GM19452 (cell line): ENCODE results near the gene CTNNB1.
"Not testable (repeated sequence)": the region's sequence is repeated elsewhere in the genome, so short reads cannot be mapped to it uniquely, and the experiment has no call there.

Experiments used
- ATAC-seq: cut with Tn5 transposase; IDR thresholded peaks from one replicate; pipeline ENCODE4 v1.9.1; 2021; ENCODE audit not compliant: unreplicated experiment

CTNNB1 gene

DNA sequence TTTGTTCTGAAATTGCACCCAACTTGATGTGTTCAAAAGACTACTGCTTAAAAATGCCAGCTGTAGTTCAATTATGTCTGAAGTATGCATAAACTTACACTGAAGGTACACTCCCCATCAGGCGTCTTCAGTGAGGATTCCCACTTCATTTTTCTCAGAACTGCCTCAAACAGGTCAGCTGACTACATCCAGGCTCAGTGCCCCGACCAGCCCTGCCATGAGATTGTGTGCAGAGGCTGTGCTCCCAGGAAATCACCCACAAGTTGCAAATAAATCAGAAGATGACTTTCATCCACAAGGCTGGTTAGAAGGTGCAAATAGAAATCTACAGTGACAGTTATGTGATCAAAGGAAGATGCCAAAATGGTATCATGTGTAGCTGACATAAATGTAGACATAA, 51.5 kb downstream of the CTNNB1 start:
- no peak for ATAC-seq

DNA sequence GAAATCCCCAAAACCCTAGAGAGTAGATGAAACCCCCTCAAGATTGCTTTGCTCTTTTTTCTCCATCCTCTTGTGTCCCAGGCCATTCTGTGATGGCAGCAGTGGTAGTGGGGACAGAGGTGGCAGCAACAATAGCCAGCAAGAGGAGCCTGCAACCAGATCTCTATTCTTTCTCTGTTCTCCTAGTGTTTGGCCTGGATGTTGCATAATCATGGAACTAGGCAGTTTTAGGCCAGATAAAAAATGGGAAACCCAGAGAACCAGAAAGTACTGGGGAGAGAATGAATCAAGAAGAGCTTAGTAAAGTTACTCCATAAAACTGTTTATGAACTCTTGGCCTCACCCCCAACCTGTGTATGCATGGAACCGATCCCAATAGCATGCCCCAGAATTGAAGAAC, 52.3 kb downstream of the CTNNB1 start:
- ATAC-seq, result no peak

DNA sequence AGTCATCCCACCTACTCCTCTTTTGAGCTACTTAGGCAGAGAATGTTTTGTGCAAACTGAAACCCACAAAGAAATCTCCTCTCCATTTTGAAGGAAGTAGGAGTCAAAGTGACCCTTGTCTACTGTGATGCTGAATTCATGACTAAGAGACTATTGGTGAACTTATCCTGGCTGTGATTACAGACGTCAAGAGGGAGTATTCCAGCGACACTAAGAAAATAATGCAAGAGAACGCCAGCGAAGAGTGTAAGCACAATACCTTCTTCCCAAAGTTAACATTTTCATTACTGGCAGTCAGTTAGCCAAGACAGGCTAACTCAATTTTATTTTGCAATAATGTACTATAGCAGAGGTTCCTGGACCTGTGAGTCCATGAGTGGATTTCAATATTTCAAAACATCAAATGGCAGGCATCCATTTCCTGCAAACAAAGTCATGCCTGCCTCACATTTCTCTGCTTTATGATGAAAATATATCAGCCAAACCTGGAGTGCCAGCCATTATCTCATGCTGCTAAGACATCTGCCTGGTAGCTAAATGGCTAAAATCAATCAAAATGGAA, 59.0 kb downstream of the CTNNB1 start:
- no peak for ATAC-seq

DNA sequence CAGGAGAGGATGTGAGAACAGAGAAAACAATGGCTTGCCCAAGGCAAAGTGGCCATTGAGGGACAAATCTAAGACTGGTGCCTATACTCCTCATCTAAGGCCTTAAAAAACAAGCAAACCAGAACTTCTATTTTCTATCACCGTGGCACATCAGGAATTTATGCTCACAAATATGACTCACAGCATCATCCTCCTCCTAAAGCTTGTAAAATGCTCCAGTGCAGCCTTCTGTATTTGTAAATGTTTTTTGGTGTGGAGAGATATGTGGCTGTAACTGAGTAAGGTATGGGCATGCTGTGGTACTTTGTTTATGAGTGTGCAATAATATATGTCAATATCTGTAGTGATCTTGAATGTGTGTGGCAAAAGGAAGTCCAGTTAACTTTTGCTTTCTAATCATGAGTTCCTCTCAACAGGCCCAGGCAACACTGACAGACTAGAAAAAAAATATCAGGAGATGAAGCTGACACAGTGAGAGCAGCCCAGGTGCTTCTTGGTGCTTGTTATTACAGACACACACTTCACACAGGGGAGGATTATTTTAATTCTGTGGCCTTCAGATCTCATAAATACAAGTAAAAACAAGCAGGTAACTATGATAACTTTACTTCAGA, 60.3 kb downstream of the CTNNB1 start:
- no peak for ATAC-seq

DNA sequence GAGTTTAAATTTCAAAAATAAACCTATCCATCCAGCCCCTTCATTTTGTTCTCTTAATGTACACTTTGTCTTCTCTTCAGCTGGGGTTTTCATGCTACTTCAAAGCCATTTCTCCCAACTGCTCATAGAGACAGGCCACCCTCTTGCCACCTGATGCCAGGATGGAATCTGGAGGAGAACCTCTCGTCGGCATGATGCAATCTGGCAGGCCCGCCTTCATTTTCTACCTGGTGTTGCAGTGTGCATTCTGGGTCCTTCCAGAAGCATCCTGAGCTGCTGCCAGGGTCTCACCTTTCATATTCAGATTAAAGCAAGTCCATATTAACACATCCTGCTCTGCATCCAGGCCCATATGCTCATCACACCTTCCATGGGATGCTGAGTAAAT, 60.8 kb downstream of the CTNNB1 start:
- no peak for ATAC-seq

DNA sequence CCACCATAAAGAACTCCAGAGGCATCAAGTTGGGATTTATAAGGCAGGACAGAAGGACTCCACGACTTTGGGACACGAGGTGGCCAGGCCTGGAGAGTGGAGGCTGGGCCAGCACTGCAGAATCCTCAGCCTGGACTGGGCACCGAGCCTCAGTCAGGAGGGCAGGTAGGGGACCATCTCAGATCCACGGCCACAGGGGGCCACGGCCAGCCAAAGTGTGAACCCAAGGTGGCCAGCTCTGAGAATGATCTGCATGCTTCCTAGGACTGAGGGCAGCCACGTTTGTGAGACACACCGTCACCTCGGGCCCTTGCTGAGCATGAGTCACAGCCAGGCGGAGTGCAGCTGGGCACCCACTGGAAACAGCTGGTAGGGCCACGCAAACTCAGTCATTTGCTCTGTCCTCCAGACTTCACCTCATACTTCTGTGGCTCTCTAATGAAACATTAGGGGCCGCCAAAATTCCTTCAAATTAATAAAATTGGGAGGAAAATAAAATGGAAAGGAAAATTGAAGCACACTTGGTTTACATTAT, 65.8 kb downstream of the CTNNB1 start:
- no peak for ATAC-seq

DNA sequence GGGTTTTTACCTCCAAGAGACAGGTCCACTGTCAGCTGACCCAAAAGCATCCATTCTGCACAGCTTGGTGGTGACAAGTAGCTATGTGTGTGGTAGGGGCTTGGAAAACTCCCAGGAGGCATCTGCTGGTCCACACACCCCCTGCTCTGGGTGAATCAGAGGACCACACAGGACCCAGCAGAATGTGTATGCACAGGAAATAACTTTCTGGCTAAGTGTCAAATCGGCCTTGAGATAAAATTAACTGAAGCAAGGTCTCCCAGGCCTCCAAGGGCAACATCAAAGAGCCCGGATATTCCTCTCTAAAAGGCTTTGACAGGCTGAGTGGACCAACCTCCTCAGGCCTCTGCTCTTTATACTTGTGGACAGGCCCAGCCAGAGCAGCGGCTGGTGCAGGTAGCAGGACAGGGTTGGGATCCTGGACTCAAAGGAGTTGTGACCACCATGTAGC, 66.5 kb downstream of the CTNNB1 start:
- ATAC-seq, result no peak

DNA sequence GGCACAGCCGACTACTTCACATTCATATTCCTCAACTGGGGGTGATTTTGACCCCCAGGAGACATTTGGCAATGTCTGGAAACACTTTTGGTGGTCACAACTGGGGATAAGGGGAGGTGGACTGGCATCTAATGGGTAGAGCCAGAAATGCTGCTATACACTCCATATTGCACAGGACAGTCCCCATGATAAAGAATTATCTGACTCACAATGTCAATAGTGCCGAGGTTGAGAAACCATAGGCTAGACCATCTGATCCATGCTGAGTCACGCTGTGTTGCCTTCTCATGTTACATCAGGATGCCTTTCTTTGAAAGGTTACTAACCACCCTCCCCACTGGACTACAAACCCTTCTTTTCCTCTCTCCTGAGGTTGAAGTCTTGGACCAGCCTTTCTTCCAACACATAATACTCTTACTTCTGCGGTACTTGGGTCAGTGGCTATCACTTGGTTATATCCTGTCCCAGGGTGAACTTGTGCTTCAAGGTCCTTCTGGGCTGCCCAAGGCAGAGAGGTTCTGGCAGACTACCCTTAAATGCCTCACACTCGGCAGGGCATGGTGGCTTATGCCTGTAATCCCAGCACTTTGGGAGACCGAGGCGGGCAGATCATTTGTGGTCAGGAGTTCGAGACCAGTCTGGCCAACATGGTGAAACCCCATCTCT, 68.8 kb downstream of the CTNNB1 start:
- ATAC-seq, result no peak

DNA sequence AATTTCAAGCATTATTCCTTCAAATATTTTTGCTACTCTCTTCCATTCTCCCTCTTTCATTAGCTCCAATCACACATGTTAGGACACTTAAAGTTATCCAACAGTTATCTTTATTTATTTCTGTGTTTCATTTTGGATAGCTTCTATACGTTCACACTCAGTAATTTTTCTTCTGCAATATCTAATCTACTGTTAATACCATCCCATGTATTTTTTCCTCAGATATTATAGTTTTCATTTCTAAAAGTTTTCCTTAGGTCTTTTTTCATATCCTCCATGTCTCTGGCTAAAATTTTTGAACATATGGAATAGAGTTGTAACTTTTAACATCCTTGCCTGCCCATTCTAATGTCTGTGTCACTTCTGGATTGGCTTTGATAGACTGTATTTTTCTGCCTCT, 73.4 kb downstream of the CTNNB1 start:
- no peak for ATAC-seq

DNA sequence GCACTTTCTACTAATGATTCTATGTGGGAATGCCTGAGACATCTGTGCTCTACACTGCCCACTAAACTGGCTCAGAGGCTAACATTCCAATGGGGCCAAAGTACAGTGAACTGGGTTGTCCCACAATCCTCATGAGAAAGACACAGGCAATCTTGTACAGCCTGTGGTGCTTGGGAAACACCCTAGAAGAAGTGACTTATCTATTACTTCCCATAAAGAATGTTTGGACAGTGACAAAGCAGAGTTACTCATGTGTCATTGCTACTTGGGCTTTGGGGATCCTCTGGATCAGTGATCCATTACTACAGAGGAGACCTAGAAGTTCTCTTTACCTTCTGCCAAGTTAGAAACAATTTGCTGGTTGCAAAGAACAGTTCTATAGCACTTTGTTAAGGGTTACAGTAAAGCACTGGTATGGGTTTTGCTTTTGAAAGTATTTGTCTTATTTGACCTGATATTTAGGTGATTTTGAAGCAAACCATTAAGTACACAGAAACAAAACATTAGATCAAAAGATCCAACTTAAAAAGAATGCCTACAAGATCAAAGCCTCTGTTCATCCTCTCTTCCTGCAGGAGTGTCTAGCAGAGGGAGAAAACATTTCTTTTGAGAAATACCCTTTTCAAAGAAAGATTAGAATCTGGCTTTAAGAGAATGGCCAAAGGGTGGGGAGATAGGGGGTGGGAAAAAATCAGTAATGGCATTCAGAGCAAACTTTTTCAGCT, 75.8 kb downstream of the CTNNB1 start:
- no peak for ATAC-seq

DNA sequence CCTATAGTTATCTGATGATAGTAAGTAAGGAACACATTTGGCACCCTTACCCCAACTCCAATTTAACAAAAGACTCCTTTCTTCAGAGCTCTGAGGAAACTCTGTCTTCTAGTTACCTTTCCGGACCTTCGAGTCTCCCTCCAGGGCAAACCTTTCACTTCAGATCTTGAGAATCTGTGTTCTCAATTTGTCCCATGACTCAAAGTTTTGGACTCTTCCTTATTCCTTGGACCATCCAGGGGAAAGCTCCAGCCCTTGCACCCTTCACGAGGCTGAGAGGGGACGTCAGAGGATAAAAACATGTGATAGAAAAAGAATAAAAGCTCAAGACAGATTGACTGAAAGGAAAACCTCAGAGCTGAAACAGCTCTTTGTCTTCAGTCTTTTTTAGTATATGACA, 76.9 kb downstream of the CTNNB1 start:
- ATAC-seq, result no peak

DNA sequence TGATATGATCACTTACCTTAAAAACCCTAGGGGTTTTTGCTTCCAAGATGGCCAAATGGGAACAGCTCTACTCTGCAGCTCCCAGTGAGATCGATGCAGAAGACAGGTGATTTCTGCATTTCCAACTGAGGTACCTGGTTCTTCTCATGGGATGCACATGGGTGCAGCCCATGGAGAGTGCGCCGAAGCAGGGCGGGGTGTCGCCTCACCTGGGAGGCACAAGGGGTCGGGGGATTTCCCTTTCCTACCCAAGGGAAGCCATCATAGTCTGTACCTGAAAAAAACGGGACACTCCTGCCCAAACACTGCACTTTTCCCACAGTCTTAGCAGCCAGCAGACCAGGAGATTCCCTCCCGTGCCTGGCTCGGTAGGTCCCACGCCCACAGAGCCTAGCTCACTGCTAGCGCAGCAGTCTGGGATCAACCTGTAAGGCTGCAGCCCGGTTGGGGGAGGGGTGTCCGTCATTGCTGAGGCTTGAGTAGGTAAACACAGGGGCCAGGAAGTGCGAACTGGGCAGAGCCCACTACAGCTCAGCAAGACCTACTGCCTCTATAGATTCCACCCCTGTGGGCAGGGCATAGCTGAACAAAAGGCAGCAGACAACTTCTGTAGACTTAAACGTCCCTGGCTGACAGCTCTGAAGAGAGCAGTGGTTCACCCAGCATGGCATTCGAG, 78.6 kb downstream of the CTNNB1 start:
- ATAC-seq, result no peak

DNA sequence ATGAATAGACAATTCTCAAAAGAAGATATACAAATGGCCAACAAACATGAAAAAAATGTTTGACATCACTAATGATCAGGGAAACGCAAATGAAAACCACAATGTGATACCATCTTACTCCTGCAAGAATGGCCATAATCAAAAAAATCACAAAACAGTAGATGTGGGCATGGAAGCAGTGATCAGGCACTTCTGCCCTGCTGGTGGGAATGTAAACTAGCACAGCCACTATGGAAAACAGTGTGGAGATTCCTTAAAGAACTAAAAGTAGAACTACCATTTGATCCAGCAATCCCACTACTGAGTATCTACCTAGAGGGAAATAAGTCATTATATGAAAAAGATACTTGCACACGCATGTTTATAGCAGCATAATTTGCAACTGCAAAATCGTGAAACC, 85.6 kb downstream of the CTNNB1 start:
- not testable (repeated sequence) for ATAC-seq

DNA sequence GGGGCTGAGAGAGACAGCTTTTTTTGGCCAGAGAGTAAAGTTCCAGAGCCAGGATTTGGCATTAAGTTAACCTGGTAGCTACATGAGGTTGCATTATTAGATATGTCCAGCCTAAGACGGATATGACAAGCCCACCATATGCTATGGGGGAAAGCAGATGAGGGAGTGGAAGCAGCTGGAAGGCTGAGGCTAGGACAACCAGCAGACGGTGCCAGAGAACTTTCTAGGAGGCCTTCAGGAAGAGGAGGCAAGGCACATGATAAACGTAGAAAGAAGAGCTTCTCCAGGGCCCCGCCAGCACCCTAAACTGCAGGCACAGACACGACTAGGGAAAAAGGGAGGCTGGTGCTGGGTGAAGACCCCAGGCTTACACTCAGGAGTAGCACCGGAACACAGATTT, 87.0 kb downstream of the CTNNB1 start:
- no peak for ATAC-seq

DNA sequence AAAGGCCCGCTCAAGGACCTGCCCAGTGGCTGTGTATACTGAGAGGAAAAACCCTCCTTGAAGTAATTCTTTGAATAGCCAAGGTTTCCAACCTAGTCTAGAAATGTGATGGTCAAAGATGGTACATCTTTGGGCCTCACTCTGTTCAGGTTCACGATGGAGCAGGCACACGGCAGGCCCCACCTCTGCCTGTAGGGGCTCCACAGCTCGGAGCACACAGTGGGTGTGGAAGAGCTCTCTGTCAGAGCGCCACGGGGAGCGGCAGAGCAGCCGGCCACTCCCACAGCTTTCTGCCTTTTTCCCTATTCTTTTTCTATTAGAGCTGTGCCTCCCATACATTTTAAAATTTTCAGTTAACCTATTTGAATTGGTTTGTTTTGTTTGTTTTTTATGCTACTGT, 89.5 kb downstream of the CTNNB1 start:
- no peak for ATAC-seq
